Measurements from ENCODE around the gene SLF2.

The SLF2 gene

DNA sequence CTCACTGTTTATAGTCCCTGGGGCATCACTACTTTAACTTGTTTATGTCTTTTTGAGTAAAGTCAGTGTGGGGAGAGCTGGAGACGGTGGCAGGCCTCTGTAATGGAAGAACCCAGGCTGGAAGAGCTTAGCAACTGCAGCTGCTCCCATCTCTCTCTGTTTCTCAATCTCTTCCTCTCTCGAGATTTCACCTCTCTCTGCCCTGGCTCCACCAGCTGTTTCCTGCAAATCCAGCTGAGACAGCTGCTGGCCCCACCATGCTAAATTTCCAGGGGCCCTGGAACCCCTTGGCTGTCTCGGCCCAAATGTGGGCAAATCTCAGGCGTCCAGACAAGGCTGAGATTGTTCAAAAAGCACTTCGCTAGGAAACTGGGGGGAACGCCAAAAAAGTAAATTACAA, 25.8 kb upstream of the SLF2 start:
- H3K4me3 ChIP-seq (ENCODE audit: low read depth in 1 of 5, low read length in 5 of 5), result no peak overlapping the region
- peak overlapping the region in 1 of 5 donors; percentile 20 for H3K9ac ChIP-seq (ENCODE audit: low read length in 5 of 5)
- no peak overlapping the region for H3K27ac ChIP-seq (ENCODE audit: low read depth, low read length)
- H3K27me3 ChIP-seq (ENCODE audit: control insufficient read depth in 5 of 5, insufficient read depth in 4 of 5, low read length in 5 of 5), result peaks cover 2 to 23% (median 9%) of the 10 kb centered on the region in 5 donors
- H3K4me1 ChIP-seq (ENCODE audit: control insufficient read depth in 5 of 5, insufficient read depth in 5 of 5, low read length in 5 of 5), result peaks cover 0 to 11% (median 4%) of the 10 kb centered on the region in 5 donors
- H3K9me3 ChIP-seq (ENCODE audit: control insufficient read depth in 5 of 5, low read length in 5 of 5), result no peaks in the 10 kb centered on the region
- no peaks in the 10 kb centered on the region for H3K36me3 ChIP-seq (ENCODE audit: control insufficient read depth in 5 of 5, insufficient read depth in 5 of 5, low read length in 5 of 5)

DNA sequence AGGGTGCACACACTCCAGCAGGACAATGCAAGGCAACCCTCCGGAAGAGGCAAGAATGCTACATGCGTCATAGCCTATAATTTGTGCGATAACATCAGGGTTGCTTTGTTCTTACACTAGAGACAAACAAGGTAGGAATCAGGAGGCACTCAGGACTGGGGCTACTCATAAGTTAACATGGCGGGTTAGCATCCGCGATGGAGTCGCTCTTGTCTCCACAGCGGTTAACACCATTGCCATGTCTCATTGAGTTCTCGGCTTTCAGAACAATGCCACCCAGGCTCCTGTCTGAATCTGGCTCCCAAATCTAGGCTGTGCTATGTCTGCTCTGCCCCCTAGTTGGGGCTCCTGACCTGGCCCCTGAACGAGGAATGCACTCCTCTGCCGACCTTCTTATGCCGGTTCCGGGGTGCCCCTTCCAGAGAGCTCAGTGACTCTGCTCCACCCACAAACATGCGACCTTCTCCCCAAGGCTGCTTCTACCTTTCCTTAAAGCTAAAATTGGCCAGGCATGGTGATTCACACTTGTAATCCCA, 24.9 kb upstream of the SLF2 start:
- no peak overlapping the region for H3K27ac ChIP-seq (ENCODE audit: low read depth, low read length)
- no peak overlapping the region for H3K4me3 ChIP-seq (ENCODE audit: low read depth in 1 of 5, low read length in 5 of 5)
- no peak overlapping the region for H3K9ac ChIP-seq (ENCODE audit: low read length in 5 of 5)
- H3K4me1 ChIP-seq (ENCODE audit: control insufficient read depth in 5 of 5, insufficient read depth in 5 of 5, low read length in 5 of 5), result peaks cover 0 to 3% (median 0%) of the 10 kb centered on the region in 5 donors
- H3K27me3 ChIP-seq (ENCODE audit: control insufficient read depth in 5 of 5, insufficient read depth in 4 of 5, low read length in 5 of 5), result peaks cover 2 to 24% (median 13%) of the 10 kb centered on the region in 5 donors
- H3K36me3 ChIP-seq (ENCODE audit: control insufficient read depth in 5 of 5, insufficient read depth in 5 of 5, low read length in 5 of 5), result no peaks in the 10 kb centered on the region
- H3K9me3 ChIP-seq (ENCODE audit: control insufficient read depth in 5 of 5, low read length in 5 of 5), result no peaks in the 10 kb centered on the region

DNA sequence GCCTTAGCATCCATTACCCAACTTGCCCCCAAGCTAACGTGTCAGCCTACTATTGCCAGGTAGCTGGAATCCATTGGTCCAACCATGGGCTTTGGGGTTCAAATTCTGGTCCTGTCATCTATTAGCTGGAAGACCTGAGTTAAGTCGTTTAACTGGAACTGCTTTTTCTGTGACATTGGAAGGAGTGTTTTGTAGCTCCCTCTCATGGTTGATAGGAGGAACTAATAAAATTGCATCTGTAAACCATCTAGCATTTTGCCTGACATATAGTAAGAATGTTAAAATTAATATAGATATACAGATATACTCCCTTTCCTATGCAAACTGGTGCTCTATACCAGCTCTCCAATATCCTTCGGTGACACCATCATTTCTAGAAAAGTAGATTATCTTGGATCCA, 23.8 kb upstream of the SLF2 start:
- Histone ChIP-seq H3K36me3 (ENCODE audit: control insufficient read depth in 5 of 5, insufficient read depth in 5 of 5, low read length in 5 of 5) (no peaks in the 10 kb centered on the region), H3K27me3 (ENCODE audit: control insufficient read depth in 5 of 5, insufficient read depth in 4 of 5, low read length in 5 of 5) (peaks cover 3 to 24% (median 13%) of the 10 kb centered on the region in 5 donors), H3K9me3 (ENCODE audit: control insufficient read depth in 5 of 5, low read length in 5 of 5) (no peaks in the 10 kb centered on the region), H3K4me3 (ENCODE audit: low read depth in 1 of 5, low read length in 5 of 5) (no peak overlapping the region), H3K9ac (ENCODE audit: low read length in 5 of 5) (no peak overlapping the region), H3K4me1 (ENCODE audit: control insufficient read depth in 5 of 5, insufficient read depth in 5 of 5, low read length in 5 of 5) (no peaks in the 10 kb centered on the region), H3K27ac (ENCODE audit: low read depth, low read length) (no peak overlapping the region)

DNA sequence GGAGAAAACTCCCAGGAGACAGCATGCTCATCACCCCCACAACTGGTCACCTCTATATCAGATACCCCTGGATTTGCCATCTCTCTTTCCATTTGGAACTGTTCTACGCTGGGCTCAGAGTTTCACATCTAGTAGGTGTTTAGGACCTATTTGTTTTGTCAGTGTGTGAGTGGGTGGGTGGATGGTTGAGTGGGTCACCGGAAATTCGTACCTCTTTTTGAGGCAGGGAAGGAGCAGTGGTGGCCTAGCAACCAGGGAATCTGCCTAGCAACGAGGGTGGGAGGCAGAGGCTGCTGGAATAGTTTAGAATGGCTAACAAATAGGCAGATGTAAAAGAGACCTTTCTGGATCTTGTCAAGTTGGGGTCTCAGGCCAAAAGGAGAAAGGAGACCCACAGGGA, 23.2 kb upstream of the SLF2 start:
- Histone ChIP-seq H3K27ac (ENCODE audit: low read depth, low read length) (no peak overlapping the region), H3K4me3 (ENCODE audit: low read depth in 1 of 5, low read length in 5 of 5) (no peak overlapping the region), H3K27me3 (ENCODE audit: control insufficient read depth in 5 of 5, insufficient read depth in 4 of 5, low read length in 5 of 5) (peaks cover 4 to 24% (median 13%) of the 10 kb centered on the region in 5 donors), H3K9me3 (ENCODE audit: control insufficient read depth in 5 of 5, low read length in 5 of 5) (no peaks in the 10 kb centered on the region), H3K4me1 (ENCODE audit: control insufficient read depth in 5 of 5, insufficient read depth in 5 of 5, low read length in 5 of 5) (no peaks in the 10 kb centered on the region), H3K9ac (ENCODE audit: low read length in 5 of 5) (no peak overlapping the region), H3K36me3 (ENCODE audit: control insufficient read depth in 5 of 5, insufficient read depth in 5 of 5, low read length in 5 of 5) (no peaks in the 10 kb centered on the region)

DNA sequence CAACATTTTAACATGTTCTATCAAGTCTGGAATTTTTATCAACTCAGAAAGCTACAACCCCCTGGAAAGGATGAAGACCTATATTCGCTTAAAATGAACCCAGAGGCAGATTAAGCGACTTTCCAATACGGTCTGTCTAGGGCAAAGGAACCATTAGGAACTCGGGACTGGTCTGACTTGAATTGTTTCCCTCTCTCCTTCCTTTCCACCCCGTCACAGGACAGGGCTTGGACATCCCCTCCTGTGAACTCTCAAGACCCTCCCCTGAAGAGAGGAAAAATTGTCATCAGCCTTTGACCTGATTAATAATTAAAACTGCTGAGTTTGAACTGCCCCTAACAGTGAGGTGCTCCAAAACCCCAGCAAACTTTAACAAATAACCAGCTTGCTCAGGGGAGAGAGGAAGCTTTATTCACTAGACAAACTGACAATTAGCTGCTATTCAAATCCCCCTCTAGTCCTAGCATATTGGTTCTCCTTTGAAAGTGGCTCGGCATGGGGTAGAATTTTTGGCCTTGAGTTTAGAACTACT, 22.6 kb upstream of the SLF2 start:
- Histone ChIP-seq H3K4me1 (ENCODE audit: control insufficient read depth in 5 of 5, insufficient read depth in 5 of 5, low read length in 5 of 5) (no peaks in the 10 kb centered on the region), H3K9ac (ENCODE audit: low read length in 5 of 5) (no peak overlapping the region), H3K36me3 (ENCODE audit: control insufficient read depth in 5 of 5, insufficient read depth in 5 of 5, low read length in 5 of 5) (no peaks in the 10 kb centered on the region), H3K27me3 (ENCODE audit: control insufficient read depth in 5 of 5, insufficient read depth in 4 of 5, low read length in 5 of 5) (peaks cover 4 to 24% (median 13%) of the 10 kb centered on the region in 5 donors), H3K27ac (ENCODE audit: low read depth, low read length) (no peak overlapping the region), H3K4me3 (ENCODE audit: low read depth in 1 of 5, low read length in 5 of 5) (no peak overlapping the region), H3K9me3 (ENCODE audit: control insufficient read depth in 5 of 5, low read length in 5 of 5) (no peaks in the 10 kb centered on the region)

DNA sequence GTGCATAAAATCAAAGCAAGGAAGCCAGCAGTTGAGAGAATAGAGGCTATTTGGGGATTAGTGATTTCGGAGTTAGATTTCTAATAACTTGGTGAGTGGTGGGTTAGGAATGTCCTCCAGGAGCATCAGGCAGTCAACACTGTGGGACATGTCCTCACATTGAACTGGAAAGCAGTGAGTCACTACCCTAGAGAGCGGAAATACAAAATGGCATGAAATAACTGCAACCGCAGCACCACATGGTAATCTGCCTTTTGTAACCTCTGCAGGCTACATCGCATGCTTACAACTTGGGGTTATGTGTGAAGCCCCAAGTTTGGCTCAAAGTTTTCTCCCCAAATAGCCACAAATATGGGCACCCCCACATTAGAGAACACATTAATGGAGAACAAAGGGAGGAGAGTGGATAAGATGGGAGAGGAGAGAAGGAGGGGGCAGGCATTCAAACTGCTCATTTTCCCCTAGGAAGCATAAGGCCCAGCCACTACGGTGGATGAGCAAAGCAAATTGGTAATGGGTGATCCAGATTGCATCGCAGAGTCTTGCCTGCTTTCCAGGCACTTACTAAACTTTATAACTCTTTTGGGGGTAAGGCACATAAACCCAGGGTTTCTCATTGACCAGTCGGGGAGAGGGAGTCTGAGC, 22.0 kb upstream of the SLF2 start:
- no peak overlapping the region for H3K4me3 ChIP-seq (ENCODE audit: low read depth in 1 of 5, low read length in 5 of 5)
- no peak overlapping the region for H3K27ac ChIP-seq (ENCODE audit: low read depth, low read length)
- no peak overlapping the region for H3K9ac ChIP-seq (ENCODE audit: low read length in 5 of 5)
- peaks cover 4 to 24% (median 13%) of the 10 kb centered on the region in 5 donors for H3K27me3 ChIP-seq (ENCODE audit: control insufficient read depth in 5 of 5, insufficient read depth in 4 of 5, low read length in 5 of 5)
- no peaks in the 10 kb centered on the region for H3K36me3 ChIP-seq (ENCODE audit: control insufficient read depth in 5 of 5, insufficient read depth in 5 of 5, low read length in 5 of 5)
- H3K4me1 ChIP-seq (ENCODE audit: control insufficient read depth in 5 of 5, insufficient read depth in 5 of 5, low read length in 5 of 5), result no peaks in the 10 kb centered on the region
- H3K9me3 ChIP-seq (ENCODE audit: control insufficient read depth in 5 of 5, low read length in 5 of 5), result no peaks in the 10 kb centered on the region

DNA sequence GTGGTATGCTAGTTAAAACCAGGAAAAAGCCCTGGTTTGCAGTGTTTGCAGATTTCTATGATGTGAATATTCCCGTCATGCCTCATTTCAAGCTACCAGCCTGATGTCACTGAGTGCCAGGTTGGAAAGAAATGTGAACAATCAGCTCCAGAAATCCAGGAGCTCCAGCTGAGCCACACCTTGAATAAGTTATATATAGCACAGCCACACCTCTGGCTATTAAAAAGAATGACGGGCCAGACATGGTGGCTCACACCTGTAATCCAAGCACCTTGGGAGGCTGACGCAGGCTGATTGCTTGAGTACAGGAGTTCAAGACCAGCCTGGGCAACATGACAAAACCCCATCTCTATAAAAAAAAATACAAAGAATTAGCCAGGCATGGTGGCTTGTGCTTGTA, 18.7 kb upstream of the SLF2 start:
- peaks cover 4 to 21% (median 13%) of the 10 kb centered on the region in 5 donors for H3K27me3 ChIP-seq (ENCODE audit: control insufficient read depth in 5 of 5, insufficient read depth in 4 of 5, low read length in 5 of 5)
- no peak overlapping the region for H3K27ac ChIP-seq (ENCODE audit: low read depth, low read length)
- H3K9me3 ChIP-seq (ENCODE audit: control insufficient read depth in 5 of 5, low read length in 5 of 5), result no peaks in the 10 kb centered on the region
- H3K4me3 ChIP-seq (ENCODE audit: low read depth in 1 of 5, low read length in 5 of 5), result no peak overlapping the region
- no peaks in the 10 kb centered on the region for H3K36me3 ChIP-seq (ENCODE audit: control insufficient read depth in 5 of 5, insufficient read depth in 5 of 5, low read length in 5 of 5)
- H3K4me1 ChIP-seq (ENCODE audit: control insufficient read depth in 5 of 5, insufficient read depth in 5 of 5, low read length in 5 of 5), result no peaks in the 10 kb centered on the region
- H3K9ac ChIP-seq (ENCODE audit: low read length in 5 of 5), result no peak overlapping the region

DNA sequence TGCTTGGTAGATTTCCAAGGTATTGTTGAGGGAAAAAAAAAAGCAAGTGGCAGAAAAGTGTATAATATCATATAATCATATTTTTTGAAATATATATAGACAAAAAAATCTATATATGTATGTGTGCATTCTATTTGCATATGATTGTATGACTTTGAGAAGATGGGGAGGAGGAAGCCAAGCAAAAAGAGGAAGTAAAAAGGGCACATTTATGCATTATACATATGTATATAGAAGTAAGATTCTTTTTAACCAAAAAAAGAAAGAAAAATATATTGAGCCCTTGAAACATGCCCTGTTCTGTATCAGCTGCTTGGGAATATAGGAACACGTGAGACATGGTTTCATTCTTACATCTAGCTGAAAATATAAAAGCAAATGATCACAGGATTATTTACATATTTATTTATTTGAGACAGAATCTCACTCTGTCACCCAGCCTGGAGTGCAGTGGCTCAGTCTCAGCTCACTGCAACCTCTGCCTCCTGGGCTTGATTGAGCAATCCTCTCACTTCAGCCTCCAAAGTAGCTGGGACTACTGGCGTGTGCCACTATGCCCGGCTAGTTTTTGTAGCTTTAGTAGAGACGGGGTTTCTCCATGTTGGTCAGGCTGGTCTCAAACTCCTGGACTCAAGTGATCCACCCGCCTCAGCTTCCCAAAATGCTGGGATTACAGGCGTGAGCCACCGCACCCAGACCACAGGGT, 18.0 kb upstream of the SLF2 start:
- Histone ChIP-seq H3K9ac (ENCODE audit: low read length in 5 of 5) (no peak overlapping the region), H3K9me3 (ENCODE audit: control insufficient read depth in 5 of 5, low read length in 5 of 5) (no peaks in the 10 kb centered on the region), H3K4me1 (ENCODE audit: control insufficient read depth in 5 of 5, insufficient read depth in 5 of 5, low read length in 5 of 5) (no peaks in the 10 kb centered on the region), H3K36me3 (ENCODE audit: control insufficient read depth in 5 of 5, insufficient read depth in 5 of 5, low read length in 5 of 5) (no peaks in the 10 kb centered on the region), H3K27ac (ENCODE audit: low read depth, low read length) (no peak overlapping the region), H3K27me3 (ENCODE audit: control insufficient read depth in 5 of 5, insufficient read depth in 4 of 5, low read length in 5 of 5) (peaks cover 2 to 17% (median 13%) of the 10 kb centered on the region in 5 donors), H3K4me3 (ENCODE audit: low read depth in 1 of 5, low read length in 5 of 5) (no peak overlapping the region)

DNA sequence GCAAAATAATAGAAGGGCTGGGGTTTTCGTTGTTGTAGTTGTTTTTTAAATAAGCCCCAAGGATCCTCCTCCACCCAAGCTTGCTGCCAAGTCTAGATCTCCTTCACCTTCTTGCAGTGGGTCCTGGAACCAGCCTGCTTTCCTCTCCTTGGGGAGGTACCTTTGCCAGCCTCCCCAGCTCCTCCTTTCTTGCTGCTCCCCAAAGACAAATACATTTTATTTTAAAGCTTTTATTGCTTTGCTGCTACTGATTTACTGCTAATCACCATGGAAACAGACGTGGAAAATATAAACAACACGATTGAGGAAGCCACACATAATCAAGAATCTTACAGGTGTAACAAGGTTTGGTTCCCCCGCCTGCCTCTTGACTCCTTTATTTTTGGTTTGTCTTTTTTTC, 17.4 kb upstream of the SLF2 start:
- no peaks in the 10 kb centered on the region for H3K9me3 ChIP-seq (ENCODE audit: control insufficient read depth in 5 of 5, low read length in 5 of 5)
- no peak overlapping the region for H3K4me3 ChIP-seq (ENCODE audit: low read depth in 1 of 5, low read length in 5 of 5)
- peaks cover 2 to 20% (median 13%) of the 10 kb centered on the region in 5 donors for H3K27me3 ChIP-seq (ENCODE audit: control insufficient read depth in 5 of 5, insufficient read depth in 4 of 5, low read length in 5 of 5)
- H3K4me1 ChIP-seq (ENCODE audit: control insufficient read depth in 5 of 5, insufficient read depth in 5 of 5, low read length in 5 of 5), result no peaks in the 10 kb centered on the region
- no peak overlapping the region for H3K27ac ChIP-seq (ENCODE audit: low read depth, low read length)
- no peaks in the 10 kb centered on the region for H3K36me3 ChIP-seq (ENCODE audit: control insufficient read depth in 5 of 5, insufficient read depth in 5 of 5, low read length in 5 of 5)
- H3K9ac ChIP-seq (ENCODE audit: low read length in 5 of 5), result no peak overlapping the region

DNA sequence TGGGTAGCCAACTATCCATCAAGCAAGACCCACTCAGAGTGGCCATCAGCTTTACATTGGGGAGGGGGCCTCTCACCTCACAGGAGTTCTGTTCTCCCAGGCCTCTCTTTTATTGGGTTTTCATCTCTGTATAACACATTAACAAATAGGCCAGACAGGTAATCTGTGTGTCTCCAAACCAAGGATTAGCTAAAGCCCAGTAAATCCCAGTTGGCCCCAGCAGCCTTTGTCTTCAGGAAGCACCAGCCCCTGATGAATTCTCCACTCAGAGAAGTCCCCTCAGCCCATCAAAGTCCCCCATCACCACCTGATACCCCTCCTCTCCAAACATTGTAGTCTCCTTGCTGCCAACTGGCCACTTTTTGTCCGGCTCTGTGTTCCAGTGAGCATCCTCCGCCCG, 16.9 kb upstream of the SLF2 start:
- no peak overlapping the region for H3K9ac ChIP-seq (ENCODE audit: low read length in 5 of 5)
- no peaks in the 10 kb centered on the region for H3K9me3 ChIP-seq (ENCODE audit: control insufficient read depth in 5 of 5, low read length in 5 of 5)
- H3K27me3 ChIP-seq (ENCODE audit: control insufficient read depth in 5 of 5, insufficient read depth in 4 of 5, low read length in 5 of 5), result peaks cover 2 to 16% (median 8%) of the 10 kb centered on the region in 5 donors
- no peaks in the 10 kb centered on the region for H3K4me1 ChIP-seq (ENCODE audit: control insufficient read depth in 5 of 5, insufficient read depth in 5 of 5, low read length in 5 of 5)
- H3K4me3 ChIP-seq (ENCODE audit: low read depth in 1 of 5, low read length in 5 of 5), result no peak overlapping the region
- no peaks in the 10 kb centered on the region for H3K36me3 ChIP-seq (ENCODE audit: control insufficient read depth in 5 of 5, insufficient read depth in 5 of 5, low read length in 5 of 5)
- H3K27ac ChIP-seq (ENCODE audit: low read depth, low read length), result no peak overlapping the region

Data from subcutaneous abdominal adipose tissue (tissue), 5 donors.